ENCODE results near the gene LRRK1.

Gene LRRK1

GRCh38 chr15:101045835-101046691 is 126.9 kb downstream of the LRRK1 start:
- DNase-seq, result no peak

DNA sequence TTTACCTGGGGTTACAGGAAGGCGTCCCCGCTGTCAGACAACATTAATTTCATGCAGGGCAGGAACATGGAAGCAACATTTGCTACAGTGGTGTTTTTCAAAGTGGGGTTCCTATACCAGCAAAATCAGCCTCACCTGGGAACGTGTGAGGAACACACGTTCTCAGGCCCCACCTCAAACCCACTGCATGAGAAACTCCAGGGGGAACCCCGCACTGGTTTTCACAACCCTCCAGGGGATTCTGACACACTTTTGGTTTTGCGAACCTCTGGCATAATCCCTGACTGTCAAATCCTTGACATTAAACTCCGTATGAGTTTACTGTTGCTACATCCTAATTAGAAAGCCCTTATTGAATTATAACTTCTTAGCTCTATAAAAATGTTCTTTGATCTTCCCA is 127.7 kb downstream of the LRRK1 start:
- DNase-seq, result no peak

DNA sequence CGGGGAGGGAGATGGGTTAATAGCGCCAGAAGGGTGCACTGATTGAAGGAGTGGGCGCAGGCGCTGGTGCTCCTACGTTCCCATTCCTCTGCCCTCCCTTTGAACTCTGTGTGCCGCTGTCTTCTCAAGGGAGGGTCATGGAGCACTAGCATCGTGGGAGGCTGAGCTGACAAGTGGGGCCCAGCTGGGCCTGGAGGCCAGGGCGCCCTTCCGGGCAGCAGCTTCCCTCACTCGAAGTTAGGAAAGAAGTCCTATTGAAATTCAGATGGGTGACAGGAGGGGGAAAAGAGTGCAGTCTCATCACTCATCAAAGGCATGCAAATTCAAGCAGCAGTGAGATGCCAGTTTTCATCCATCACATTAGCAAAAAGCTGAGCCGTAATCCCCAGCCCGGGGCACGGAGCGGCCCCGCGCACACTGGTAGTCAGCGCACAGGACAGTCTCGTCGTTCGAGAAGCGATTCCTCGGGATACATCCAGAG is 128.2 kb downstream of the LRRK1 start:
- DNase-seq, result no peak

GRCh38 chr15:101048176-101048575 is 129.0 kb downstream of the LRRK1 start:
- DNase-seq, result no peak

DNA sequence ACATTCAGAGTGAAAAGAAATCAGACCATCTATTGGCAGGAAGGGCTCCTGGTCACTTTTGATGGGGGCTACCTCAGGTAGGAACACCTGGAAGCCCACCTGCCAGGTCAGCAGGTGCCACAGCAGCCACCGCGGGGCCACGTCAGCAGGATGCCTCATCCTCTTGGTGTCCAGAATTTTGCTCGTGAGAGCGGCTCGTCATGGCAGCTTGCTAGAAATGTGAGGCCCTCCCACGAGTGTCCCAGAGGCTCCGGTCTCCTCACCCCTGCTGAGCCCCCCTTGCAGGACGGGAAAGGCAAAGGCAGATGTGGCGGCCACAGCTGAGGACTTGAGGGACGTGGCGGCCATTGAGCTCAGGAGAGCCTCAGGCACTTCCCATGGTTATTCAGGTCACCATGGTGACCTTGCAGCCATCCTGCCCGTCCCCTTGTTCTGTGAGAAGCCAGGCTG is 129.4 kb downstream of the LRRK1 start:
- DNase-seq, result no peak

DNA sequence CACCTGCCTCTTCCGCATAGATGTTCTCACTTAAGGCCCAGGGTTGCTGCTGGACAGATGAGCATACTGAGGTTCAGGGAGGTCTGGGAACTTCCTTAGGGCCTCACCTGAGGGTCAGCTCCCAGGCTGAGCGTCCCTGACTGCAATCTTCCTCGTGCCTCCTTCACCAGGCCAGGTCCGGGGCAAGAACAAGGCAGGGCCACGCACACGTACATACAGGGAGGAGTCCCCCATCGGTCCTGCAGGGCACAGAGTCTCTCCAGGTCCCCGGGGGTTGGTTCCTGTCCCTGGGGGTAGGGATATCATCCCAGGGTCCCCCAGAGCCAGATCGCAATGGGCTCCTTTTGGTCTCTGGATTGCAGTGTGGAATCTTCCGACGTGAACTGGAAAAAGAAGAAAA is 130.1 kb downstream of the LRRK1 start:
- no peak for DNase-seq

DNA sequence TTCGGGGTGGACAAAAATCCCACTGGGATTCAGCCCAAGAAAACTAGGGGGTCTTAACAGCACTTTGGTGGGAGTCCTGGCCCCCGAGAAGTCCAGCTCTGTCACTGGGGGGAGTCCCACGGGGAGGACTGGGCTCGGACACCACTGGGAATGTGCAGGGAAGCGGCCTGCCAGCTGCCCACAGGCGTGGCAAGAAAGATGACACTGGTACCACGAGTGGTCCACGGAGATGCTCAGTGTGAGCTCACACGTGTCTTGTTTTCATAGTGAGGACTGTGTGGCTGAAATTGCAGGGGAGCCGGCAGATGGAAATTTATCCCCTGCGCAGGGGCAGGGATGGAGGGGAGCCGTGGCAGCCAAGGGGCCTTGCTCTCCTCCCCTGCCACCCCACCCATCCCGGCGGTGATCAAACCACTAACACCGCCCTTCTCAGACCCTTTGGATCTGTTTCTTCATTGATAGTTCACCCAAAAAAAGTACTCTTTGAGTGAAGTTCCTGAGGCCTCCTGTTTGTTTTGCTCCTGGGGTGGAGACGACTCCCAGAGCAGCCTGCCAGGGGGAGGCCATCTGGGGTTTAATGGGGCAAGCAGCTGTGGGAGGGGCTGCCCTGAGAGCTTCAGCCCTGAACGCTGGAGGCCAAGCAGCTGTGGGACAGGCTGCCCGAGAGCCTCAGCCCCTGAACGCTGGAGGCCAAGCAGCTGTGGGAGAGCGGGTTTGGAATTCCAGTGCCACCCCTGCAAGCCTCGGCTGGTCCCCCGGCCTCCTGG is 130.9 kb downstream of the LRRK1 start:
- DNase-seq, result no peak

DNA sequence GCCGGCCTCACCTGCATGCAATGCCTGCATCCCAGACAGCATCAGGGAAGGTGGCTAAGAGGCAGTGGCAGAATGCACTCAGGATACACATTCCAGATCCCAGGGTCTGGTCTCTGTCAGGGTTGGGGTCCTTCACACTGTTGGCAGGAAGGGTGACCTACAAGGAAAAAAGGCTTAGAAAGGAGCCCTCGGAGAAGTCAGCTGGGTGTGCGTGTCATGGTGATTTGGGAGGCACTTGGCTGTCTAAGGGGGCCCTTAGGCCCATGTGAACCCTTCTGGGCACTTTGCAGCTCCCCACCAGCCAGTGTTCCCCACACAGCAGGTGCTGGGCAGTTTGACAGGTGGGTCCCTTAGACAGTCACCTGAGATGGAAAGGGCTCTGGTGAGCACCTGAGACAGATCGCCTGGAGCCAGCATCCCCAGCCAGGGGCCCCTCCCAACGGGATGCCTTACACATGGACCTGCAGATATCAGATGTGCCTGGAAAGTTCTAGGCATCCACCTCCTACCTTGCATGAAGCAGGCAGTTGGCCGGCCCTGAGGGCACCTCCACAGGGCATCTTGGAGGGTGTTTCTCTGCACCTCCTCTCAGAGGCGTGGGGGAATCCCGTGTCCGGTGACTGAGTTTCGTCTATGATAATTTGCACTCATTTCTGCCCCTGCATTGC is 131.6 kb downstream of the LRRK1 start:
- DNase-seq, result no peak

DNA sequence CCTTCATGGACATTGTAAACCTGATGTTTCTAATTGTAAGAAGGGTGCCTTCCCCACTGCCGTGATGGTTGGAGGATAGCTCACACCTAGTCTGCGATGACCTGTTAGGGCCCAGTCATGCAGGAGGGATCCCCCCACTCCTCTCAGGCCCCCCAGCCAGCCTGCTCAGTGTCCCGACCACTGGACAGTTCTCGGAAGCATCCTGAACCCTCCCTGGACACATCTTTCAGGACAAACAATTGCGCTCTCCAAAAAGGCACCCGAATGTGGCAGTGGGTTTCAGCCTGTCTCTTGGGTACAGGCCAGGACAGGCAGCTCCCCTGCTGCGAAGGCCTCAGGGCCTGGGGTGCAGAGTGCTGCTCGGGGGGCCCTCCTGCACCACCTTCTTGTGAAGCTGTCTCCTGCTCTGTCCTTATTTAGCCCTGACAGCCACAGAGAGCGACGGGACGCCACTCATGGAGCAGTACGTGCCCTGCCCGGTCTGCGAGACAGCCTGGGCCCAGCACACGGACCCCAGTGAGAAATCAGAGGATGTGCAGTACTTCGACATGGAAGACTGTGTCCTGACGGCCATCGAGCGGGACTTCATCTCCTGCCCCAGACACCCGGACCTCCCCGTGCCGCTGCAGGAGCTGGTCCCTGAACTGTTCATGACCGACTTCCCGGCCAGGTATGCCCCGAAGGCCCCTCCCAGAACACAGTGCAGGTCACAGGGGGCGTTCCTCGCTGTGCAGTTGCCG is 132.3 kb downstream of the LRRK1 start:
- DNase-seq, result no peak

GRCh38 chr15:101052031-101052620 is 133.0 kb downstream of the LRRK1 start:
- DNase-seq, result no peak

- no peak for DNase-seq
Measured at GRCh38 chr15:101052681-101053121, 133.5 kb downstream of the LRRK1 start.

DNA sequence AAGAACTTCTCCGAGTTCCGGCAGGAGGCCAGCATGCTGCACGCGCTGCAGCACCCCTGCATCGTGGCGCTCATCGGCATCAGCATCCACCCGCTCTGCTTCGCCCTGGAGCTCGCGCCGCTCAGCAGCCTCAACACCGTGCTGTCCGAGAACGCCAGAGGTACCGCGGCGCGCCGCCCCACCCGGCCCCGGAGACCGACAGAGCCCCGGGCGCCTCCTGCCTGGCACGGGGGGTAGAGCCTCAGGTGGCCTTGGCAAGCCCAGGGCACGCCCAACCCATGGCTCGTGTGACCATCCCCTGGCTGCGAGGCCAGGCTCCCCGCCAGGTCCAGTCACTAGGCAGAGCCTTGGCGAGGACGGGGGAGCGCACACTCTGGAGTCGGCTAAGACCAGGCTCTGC is 134.1 kb downstream of the LRRK1 start:
- DNase-seq, result no peak

DNA sequence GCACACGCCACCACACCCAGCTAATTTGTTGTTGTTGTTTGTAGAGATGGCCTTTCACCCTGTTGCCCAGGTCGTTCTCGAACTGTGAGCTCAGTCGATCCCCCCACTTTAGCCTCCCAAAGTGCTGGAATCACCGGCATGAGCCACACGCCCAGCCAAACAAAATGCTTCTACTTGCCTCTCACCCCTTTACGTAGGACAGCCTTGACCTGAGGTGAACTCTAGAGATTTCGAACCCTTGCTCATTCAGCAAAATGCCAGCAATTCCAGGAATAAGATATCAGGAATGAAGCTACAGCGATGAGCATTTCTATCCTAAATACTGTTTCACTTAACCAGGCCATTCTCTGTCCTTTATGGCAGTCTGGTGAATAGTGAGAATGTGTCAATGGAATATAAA is 135.0 kb downstream of the LRRK1 start:
- DNase-seq, result no peak

- no peak for DNase-seq
Measured at GRCh38 chr15:101054991-101055390, 135.8 kb downstream of the LRRK1 start.

GRCh38 chr15:101055411-101055810 is 136.3 kb downstream of the LRRK1 start:
- DNase-seq, result no peak

GRCh38 chr15:101056366-101057334 is 137.5 kb downstream of the LRRK1 start:
- no peak for DNase-seq

DNA sequence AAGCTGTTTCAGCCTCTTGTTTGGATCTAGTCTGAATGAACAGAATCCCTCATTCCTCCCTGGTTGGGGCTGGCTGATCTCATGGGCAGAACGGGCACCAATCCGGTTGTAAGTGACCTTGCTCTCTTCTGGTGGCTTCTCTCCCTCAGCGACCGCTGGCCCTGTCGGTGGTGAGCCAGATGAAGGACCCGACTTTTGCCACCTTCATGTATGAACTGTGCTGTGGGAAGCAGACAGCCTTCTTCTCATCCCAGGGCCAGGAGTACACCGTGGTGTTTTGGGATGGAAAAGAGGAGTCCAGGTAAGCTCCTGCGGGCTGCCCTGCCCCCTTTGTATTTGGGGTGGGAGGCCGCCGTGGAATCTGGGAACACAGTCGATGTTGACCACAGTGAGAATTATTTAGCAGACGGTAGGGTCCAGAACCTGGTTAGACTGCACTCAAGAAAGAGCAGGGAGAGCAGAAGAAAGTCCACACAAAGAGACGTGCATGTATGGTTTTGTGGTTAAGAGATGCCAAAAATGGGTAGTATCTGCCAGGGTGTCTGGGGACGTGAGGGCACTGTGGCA is 138.8 kb downstream of the LRRK1 start:
- DNase-seq, result no peak

- DNase-seq, result no peak
Measured at GRCh38 chr15:101058735-101059134, 139.6 kb downstream of the LRRK1 start.

DNA sequence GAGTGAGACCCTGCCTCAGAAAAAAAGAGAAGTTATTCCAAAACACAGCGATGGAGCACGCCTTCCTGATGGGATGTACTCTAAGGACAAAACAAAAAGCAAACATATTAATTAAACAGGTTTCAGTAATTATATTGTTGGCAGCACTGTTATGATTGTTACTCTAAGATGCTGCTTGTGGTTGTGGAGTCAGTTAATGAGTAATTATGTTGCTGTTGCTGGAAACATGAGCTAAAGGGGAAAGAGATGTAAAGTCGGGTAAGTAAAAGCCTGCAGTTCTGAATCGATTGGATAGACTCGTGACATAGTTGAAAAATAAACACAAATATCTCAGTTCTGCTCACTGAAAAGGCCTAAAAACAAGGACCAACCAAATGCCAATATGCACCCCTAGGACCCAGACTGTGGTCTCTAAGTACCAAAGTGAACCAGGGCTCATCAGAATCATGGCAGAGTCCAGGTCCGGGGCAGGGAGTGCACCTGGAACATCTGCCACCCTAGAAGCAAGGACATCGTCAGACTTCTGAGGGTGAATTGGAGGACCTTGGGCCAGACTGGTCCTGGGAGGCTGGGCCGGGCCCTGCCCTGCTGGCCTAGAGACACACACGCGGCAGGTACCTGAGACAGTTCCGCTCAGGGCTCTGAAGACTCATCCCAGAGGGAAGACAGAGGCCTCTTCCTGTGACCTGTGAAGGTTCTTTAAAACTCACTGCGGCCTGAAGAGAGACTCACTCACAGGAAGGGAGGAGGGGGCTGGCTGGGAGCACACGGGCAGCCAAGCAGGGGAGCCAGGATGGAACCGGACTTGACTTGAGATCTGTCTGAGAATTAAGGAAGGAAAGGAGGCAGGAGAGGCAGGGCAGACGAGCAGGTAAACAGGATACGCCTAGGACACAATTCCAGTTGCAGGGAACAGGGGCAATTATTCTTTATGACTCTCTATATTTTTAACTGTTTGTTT is 140.5 kb downstream of the LRRK1 start:
- DNase-seq, result no peak
